HG03108 (cell line): ENCODE results near the gene STXBP3.
"Not testable (repeated sequence)": the region's sequence is repeated elsewhere in the genome, so short reads cannot be mapped to it uniquely, and the experiment has no call there.

Experiments
- ATAC-seq: cut with Tn5 transposase; IDR thresholded peaks from one replicate; pipeline ENCODE4 v1.9.1; 2021; ENCODE audit warnings: moderate library complexity; ENCODE audit not compliant: unreplicated experiment

The STXBP3 gene, protein sequence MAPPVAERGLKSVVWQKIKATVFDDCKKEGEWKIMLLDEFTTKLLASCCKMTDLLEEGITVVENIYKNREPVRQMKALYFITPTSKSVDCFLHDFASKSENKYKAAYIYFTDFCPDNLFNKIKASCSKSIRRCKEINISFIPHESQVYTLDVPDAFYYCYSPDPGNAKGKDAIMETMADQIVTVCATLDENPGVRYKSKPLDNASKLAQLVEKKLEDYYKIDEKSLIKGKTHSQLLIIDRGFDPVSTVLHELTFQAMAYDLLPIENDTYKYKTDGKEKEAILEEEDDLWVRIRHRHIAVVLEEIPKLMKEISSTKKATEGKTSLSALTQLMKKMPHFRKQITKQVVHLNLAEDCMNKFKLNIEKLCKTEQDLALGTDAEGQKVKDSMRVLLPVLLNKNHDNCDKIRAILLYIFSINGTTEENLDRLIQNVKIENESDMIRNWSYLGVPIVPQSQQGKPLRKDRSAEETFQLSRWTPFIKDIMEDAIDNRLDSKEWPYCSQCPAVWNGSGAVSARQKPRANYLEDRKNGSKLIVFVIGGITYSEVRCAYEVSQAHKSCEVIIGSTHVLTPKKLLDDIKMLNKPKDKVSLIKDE

GRCh38 chr1:108746382-108747170 lies at the start of gene STXBP3:
Gene STXBP3, plus strand, starts transcription at chr1:108746674. Its CDS starts 64 bp downstream, at chr1:108746738.
- peak; percentile 90 for ATAC-seq

- ATAC-seq: no peak
Observed at GRCh38 chr1:108699375-108700332, 46.8 kb upstream of the STXBP3 start.

DNA sequence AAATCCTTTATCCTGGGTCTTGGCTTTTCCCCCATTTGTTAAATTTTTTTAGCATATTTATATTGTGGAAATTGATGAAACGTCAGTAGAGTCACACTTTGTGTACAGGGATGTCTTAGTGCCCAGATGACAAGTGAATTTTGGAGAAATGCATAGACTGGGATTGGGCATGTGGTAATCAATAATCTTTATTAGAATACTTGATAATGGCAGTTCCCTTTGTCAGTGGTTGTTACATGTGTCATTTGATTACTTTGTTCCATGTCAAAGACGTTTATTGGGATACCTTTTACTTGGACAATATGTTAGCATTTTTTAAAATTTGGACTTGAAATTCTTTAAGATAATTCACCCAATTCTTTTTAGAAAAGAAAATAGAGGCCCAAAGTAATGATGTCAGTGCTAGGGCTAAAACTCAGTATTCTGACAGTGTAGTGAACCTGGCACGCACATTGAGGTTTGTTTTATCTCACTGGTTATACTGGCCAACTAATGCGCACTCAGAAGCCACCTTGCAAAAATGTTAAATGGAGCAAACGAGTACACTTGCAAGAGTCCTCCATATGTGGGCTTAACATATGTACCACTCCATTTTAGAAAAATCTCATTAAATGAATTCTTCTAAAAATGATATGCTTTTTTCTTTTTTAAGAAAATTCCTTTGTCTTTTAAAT lies 45.2 kb upstream of the STXBP3 start:
- no peak for ATAC-seq

DNA sequence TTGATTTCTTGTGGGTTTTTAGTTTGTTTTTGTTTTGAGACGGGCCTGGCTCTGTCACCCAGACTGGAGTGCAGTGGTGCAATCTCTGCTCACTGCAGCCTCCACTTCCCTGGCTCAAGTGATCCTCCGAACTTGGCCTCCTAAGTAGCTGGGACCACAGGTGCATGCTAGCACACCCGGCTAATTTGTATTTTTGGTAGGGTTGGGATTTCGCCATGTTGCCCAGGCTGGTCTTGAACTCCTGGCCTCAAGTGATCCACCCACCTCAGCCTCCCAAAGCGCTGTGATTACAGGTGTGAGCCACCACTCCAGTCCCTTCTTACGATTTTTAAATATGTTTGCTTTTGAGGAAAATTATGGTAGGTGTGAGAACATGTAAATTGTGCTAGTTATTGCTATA lies 44.4 kb upstream of the STXBP3 start:
- not testable (repeated sequence) for ATAC-seq

- no peak for ATAC-seq
Observed at GRCh38 chr1:108703939-108704338, 42.5 kb upstream of the STXBP3 start.

DNA sequence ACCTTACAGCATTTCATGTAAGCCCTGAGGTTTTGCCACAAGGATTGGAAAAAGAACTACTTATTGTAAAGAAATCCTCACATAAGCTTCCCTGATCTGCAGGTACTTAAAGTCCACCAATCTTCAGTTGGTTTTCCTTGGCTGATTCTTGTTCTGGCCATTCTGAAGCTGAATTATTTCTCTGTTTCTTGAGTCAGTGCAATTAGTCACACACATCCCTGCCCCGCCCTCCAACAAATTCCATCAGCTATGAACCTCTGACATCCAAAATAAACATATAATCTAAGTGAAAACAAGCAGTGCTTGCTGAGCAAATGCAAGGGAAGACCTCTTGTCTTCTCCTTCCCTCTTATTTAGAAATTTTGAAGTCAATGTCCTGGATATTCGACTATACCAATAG lies 42.0 kb upstream of the STXBP3 start:
- no peak for ATAC-seq

- no peak for ATAC-seq
Observed at GRCh38 chr1:108706643-108707042, 39.8 kb upstream of the STXBP3 start.

DNA sequence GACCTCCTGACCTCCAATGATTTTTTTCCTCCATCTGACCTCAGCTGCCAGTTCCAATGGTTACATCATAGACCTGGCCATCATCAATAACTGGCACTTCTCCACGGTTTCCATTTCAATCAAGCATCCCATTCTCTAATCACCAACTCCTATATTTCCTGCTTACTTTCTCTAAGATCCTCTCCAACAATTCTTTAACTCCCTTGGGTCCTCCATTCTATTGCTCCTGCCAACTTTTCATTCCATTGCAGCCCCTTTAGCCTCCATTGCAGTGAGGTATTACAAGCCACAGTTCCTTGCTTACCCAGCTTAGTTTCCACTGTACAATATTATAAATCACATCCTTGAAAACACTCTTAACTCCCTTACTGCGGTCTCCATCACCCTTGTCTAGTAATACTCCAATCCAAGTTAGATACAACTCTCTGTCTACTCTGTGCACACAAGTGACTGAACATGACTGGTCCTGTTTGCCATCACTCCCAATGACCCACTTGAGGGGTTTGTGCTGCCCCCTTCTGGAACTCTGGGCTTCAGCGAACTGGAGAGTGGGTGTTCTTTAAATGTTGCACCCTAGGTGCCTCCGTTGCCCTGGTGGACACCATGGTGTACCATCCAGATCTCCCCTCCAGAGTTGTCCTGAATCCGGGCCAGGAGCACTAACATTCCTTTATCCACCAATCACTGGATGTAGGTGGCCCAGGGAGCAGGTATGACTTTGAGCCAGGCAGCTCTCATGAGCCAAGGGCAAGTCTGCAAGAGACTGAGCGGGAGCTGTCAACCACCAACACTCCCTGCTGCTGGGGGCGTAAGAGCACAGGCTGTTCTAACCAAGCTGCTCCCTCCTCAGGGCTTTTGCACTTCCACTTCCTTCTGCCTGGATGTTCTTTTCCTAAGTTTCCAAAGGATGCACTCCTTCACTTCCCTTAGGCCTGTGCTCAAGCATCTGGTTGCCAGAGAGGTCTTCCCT lies 37.5 kb upstream of the STXBP3 start:
- ATAC-seq: no peak

GRCh38 chr1:108712606-108713150 lies 33.8 kb upstream of the STXBP3 start, which contains the start of gene FNDC7:
Gene FNDC7, plus strand, starts transcription at chr1:108712908. Its CDS starts 26 bp downstream, at chr1:108712934.
- no peak for ATAC-seq

DNA sequence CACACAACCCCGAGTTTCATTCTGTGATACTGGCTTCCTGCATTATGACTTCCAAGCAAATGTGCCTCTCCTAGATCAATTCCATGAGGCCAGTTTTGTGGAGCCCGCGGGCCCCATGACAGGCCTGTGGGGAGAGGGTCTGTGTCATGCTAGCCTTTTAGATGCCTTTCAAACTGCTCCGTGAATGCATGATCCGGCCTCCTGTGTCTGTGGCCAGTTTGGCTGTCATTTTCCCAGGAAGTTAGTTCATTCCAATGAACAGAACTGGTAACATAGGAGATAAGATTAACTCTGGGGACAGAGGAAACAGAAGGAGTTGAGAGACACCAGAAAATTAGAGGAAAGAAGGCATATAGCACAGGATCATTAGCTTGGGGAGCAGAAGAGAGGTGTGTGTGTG lies 30.5 kb upstream of the STXBP3 start:
- ATAC-seq: no peak

GRCh38 chr1:108716437-108717230 lies 29.8 kb upstream of the STXBP3 start:
- ATAC-seq: no peak

DNA sequence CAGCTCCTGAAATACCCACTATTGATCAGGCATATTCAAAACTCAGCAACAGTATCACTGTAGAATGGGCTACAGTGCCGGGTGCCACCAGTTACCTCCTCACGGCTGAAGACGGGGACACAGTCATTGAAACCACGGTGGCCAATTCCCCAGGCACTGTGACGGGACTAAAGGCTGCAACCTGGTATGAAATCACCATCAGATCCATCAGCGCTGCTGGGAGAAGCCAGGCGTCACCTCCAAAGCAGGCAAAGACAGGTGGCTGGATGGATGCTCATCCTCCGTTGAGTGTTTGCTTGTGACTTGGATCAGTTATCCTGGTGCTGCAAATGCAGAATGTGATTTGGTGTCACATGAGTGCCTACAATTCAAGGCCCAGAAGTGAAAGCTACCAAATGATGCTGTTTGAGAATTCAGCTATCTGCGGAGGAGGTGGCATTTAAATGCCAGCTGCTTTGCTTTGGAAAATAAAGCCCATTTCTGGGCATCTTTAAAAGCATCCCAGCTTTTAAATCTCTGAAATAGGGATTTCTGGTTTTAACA lies 28.6 kb upstream of the STXBP3 start:
- ATAC-seq: no peak

GRCh38 chr1:108718927-108719655 lies 27.4 kb upstream of the STXBP3 start:
- ATAC-seq: no peak

DNA sequence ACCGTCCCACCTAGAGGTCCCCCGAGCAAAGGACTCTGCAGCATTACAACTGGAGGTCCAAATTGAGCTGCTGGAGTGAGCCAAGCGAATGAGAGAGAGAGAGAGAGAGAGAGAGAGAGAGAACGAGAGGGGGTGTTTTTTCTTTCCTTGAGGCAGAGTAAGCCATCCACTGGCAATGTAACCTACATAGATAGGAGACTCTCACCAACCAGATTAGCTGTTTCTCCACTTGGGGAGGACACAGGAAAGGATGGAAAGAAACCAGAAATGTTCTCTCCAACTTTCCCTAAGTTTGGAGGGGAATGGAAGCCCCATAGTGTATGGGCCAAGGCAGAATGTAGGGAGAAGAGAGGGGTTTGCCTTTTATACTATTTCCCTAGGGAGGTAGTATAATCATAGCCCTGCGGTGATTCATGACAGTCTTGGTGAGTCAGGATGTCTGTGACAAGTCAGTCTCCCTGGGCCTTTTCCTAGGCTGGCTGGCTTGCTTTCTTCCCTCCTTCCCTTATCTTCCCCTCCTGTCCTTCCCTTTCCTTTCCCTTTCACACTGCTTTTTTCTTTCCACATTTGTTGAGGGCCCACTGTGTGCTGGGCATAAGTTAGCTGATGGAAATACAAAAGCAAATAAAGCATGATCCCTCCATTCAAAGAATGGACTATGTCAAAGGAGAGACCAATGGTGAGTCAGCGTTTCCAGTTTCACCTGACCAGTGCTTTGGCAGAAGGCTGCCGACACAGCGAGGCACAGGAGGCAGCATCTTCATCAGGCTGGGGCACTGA lies 26.6 kb upstream of the STXBP3 start:
- no peak for ATAC-seq

- ATAC-seq: no peak
Observed at GRCh38 chr1:108722292-108722691, 24.2 kb upstream of the STXBP3 start.

- ATAC-seq: no peak
Observed at GRCh38 chr1:108725906-108726305, 20.6 kb upstream of the STXBP3 start.
